ENCODE data around the gene SLC4A1AP. TPM values are rescaled to one million over a fixed set of nuclear protein-coding genes. Genes with fewer than 3 reads are reported as not detected.

Gene SLC4A1AP
- polyA plus RNA-seq, 2 of the 4 experiments (the other 2 are of a cell fraction) = 32.6 to 33.0 TPM

DNA sequence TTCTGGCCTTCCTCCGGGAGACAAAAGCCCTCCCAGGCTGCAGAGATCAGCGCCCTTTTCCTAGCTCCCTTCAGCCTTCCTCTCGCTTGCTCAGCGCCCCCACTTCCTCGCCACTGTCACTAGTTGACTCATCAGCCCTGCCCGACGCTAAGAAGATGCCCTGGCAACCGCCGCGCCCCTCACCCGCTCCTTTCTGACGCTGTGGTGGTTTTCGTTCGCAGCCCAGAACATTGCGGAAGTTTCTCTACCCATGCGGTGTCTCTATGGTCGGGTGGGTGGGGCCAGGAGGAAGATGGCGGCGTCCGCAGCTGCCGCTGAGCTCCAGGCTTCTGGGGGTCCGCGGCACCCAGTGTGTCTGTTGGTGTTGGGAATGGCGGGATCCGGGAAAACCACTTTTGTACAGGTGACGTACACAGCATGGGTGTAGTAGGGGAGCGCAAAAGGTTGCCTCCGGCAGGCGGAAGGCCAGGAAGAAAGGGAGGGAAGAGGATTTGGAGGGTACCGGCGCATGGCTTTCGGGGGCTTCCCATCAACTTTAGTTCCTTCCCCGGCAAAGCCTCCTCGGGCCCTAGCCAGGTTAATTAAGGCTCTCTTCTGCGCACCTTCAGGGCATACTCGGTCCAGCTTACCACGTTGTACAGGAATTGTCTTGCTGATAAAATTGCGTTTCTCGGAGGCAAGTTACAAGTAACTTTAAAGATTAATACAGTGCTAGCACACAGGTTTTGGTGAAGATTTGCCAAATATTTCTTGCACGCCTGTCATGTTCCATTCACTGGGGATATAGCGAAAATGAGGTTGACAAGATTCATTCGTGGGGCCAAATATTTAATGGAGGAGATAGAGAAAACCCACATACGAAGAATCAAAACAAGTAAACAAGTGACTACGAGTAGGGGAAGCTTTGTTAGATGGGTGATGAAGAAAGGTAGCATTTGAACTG is 34.7 kb upstream of the SLC4A1AP start, which contains the start of the genes CCDC121 and GPN1 (continued):
- TF ChIP-seq CEBPB (IDR thresholded peaks at IDR 0.05) (no peak; a peak in 1 of 4 replicates), JUN (IDR thresholded peaks at IDR 0.05) (peak; percentile 58 to 96; a peak in 4 of 5 replicates), SMC3 (IDR thresholded peaks at IDR 0.05) (peak; percentile 16; the same call in 1 of the 3 replicates), BHLHE40 (IDR thresholded peaks at IDR 0.05; ENCODE audit: low read depth, low read length) (no peak), CHD4 (IDR thresholded peaks at IDR 0.05; ENCODE audit: borderline replicate concordance) (no peak), HEYL (CRISPR knock-in tag; IDR thresholded peaks at IDR 0.05) (no peak), GATA3 (IDR thresholded peaks at IDR 0.05; ENCODE audit: borderline replicate concordance) (no peak; the same call in 1 of the 2 replicates), FOSB (CRISPR knock-in tag; IDR thresholded peaks at IDR 0.05) (no peak), ZNF302 (CRISPR knock-in tag; IDR thresholded peaks at IDR 0.05) (no peak), EHF (CRISPR knock-in tag; IDR thresholded peaks at IDR 0.05) (no peak), ZSCAN20 (CRISPR knock-in tag; IDR thresholded peaks at IDR 0.05) (no peak), TP53 (CRISPR knock-in tag; IDR thresholded peaks at IDR 0.05) (peak; percentile 65; the same call in 1 of the 2 replicates), SREBF2 (IDR thresholded peaks at IDR 0.05) (no peak), MYC (IDR thresholded peaks at IDR 0.05; ENCODE audit: borderline replicate concordance, low read length) (peak; percentile 90), MAFK (IDR thresholded peaks at IDR 0.05; ENCODE audit: partially characterized antibody) (no peak), KDM5A (IDR thresholded peaks at IDR 0.05) (peak; percentile 92), RCOR1 (IDR thresholded peaks at IDR 0.05; ENCODE audit: low read depth, low read length) (no peak), FOXS1 (CRISPR knock-in tag; IDR thresholded peaks at IDR 0.05) (no peak), JUNB (IDR thresholded peaks at IDR 0.05) (no peak), POLR2A (IDR thresholded peaks at IDR 0.05; ENCODE audit: low read length) (peak; percentile 99), HOXA7 (CRISPR knock-in tag; IDR thresholded peaks at IDR 0.05) (no peak), PHF8 (IDR thresholded peaks at IDR 0.05; ENCODE audit: borderline replicate concordance, low read depth) (peak; percentile 98), MAZ (IDR thresholded peaks at IDR 0.05; ENCODE audit: borderline replicate concordance, low read depth, low read length) (no peak), TFCP2L1 (CRISPR knock-in tag; IDR thresholded peaks at IDR 0.05) (no peak), HDAC2 (IDR thresholded peaks at IDR 0.05) (no peak), EP300 (IDR thresholded peaks at IDR 0.05) (no peak)
- TF ChIP-seq, protein P1, sequence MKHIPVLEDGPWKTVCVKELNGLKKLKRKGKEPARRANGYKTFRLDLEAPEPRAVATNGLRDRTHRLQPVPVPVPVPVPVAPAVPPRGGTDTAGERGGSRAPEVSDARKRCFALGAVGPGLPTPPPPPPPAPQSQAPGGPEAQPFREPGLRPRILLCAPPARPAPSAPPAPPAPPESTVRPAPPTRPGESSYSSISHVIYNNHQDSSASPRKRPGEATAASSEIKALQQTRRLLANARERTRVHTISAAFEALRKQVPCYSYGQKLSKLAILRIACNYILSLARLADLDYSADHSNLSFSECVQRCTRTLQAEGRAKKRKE (CRISPR knock-in tag; IDR thresholded peaks at IDR 0.05; ENCODE audit: low read depth) = no peak
- TF ChIP-seq, protein P2, sequence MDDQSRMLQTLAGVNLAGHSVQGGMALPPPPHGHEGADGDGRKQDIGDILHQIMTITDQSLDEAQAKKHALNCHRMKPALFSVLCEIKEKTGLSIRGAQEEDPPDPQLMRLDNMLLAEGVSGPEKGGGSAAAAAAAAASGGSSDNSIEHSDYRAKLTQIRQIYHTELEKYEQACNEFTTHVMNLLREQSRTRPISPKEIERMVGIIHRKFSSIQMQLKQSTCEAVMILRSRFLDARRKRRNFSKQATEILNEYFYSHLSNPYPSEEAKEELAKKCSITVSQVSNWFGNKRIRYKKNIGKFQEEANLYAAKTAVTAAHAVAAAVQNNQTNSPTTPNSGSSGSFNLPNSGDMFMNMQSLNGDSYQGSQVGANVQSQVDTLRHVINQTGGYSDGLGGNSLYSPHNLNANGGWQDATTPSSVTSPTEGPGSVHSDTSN (IDR thresholded peaks at IDR 0.05) = peak; percentile 66; the same call in 1 of the 2 replicates
- TF ChIP-seq, protein P3, sequence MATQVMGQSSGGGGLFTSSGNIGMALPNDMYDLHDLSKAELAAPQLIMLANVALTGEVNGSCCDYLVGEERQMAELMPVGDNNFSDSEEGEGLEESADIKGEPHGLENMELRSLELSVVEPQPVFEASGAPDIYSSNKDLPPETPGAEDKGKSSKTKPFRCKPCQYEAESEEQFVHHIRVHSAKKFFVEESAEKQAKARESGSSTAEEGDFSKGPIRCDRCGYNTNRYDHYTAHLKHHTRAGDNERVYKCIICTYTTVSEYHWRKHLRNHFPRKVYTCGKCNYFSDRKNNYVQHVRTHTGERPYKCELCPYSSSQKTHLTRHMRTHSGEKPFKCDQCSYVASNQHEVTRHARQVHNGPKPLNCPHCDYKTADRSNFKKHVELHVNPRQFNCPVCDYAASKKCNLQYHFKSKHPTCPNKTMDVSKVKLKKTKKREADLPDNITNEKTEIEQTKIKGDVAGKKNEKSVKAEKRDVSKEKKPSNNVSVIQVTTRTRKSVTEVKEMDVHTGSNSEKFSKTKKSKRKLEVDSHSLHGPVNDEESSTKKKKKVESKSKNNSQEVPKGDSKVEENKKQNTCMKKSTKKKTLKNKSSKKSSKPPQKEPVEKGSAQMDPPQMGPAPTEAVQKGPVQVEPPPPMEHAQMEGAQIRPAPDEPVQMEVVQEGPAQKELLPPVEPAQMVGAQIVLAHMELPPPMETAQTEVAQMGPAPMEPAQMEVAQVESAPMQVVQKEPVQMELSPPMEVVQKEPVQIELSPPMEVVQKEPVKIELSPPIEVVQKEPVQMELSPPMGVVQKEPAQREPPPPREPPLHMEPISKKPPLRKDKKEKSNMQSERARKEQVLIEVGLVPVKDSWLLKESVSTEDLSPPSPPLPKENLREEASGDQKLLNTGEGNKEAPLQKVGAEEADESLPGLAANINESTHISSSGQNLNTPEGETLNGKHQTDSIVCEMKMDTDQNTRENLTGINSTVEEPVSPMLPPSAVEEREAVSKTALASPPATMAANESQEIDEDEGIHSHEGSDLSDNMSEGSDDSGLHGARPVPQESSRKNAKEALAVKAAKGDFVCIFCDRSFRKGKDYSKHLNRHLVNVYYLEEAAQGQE (IDR thresholded peaks at IDR 0.05) = no peak; the same call in 1 of the 2 replicates
- TF ChIP-seq, protein P4, sequence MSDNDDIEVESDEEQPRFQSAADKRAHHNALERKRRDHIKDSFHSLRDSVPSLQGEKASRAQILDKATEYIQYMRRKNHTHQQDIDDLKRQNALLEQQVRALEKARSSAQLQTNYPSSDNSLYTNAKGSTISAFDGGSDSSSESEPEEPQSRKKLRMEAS (IDR thresholded peaks at IDR 0.05) = peak; percentile 90
- TF ChIP-seq, protein P5, sequence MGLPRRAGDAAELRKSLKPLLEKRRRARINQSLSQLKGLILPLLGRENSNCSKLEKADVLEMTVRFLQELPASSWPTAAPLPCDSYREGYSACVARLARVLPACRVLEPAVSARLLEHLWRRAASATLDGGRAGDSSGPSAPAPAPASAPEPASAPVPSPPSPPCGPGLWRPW (IDR thresholded peaks at IDR 0.05) = no peak
- TF ChIP-seq, protein P6, sequence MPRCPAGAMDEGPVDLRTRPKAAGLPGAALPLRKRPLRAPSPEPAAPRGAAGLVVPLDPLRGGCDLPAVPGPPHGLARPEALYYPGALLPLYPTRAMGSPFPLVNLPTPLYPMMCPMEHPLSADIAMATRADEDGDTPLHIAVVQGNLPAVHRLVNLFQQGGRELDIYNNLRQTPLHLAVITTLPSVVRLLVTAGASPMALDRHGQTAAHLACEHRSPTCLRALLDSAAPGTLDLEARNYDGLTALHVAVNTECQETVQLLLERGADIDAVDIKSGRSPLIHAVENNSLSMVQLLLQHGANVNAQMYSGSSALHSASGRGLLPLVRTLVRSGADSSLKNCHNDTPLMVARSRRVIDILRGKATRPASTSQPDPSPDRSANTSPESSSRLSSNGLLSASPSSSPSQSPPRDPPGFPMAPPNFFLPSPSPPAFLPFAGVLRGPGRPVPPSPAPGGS (IDR thresholded peaks at IDR 0.05) = peak; percentile 89
- TF ChIP-seq, protein P7, sequence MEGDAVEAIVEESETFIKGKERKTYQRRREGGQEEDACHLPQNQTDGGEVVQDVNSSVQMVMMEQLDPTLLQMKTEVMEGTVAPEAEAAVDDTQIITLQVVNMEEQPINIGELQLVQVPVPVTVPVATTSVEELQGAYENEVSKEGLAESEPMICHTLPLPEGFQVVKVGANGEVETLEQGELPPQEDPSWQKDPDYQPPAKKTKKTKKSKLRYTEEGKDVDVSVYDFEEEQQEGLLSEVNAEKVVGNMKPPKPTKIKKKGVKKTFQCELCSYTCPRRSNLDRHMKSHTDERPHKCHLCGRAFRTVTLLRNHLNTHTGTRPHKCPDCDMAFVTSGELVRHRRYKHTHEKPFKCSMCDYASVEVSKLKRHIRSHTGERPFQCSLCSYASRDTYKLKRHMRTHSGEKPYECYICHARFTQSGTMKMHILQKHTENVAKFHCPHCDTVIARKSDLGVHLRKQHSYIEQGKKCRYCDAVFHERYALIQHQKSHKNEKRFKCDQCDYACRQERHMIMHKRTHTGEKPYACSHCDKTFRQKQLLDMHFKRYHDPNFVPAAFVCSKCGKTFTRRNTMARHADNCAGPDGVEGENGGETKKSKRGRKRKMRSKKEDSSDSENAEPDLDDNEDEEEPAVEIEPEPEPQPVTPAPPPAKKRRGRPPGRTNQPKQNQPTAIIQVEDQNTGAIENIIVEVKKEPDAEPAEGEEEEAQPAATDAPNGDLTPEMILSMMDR (IDR thresholded peaks at IDR 0.05) = no peak
- TF ChIP-seq, protein P8, sequence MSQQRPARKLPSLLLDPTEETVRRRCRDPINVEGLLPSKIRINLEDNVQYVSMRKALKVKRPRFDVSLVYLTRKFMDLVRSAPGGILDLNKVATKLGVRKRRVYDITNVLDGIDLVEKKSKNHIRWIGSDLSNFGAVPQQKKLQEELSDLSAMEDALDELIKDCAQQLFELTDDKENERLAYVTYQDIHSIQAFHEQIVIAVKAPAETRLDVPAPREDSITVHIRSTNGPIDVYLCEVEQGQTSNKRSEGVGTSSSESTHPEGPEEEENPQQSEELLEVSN (IDR thresholded peaks at IDR 0.05; ENCODE audit: borderline replicate concordance, low read depth) = peak; percentile 71; the same call in 1 of the 2 replicates
